ENCODE results near the gene OR5AU1. TPM values are rescaled to one million over a fixed set of nuclear protein-coding genes. Genes with fewer than 3 reads are reported as not detected.

Gene OR5AU1
- polyA plus RNA-seq: not detected

GRCh38 chr14:21155963-21156362 lies at the start of gene OR5AU1:
TSS of gene OR5AU1 (minus strand) at chr14:21156063. CDS start at chr14:21155872, 191 bp downstream.
- no peak within 1 kb of the TSS for H3K27ac ChIP-seq (ENCODE audit: low read depth, low read length)

- no peak overlapping the region for H3K27ac ChIP-seq (ENCODE audit: low read depth, low read length)
- 82 to 88% (median 86%) methylated on average over 4 of the region's 4 CpGs for WGBS, 3 donors
These were observed 49.3 kb upstream of the OR5AU1 start for GRCh38 chr14:21205026-21205677.

- H3K27ac ChIP-seq (ENCODE audit: low read depth, low read length): no peak overlapping the region
- WGBS, 3 donors: 92 to 94% (median 92%) methylated on average over 8 of the region's 8 CpGs
These were observed 48.5 kb upstream of the OR5AU1 start for GRCh38 chr14:21204167-21205025.

GRCh38 chr14:21203470-21204166 lies 47.8 kb upstream of the OR5AU1 start:
- H3K27ac ChIP-seq (ENCODE audit: low read depth, low read length): no peak overlapping the region
- WGBS, 3 donors: 70 to 82% (median 74%) methylated on average over 8 of the region's 8 CpGs

- no peak overlapping the region for H3K27ac ChIP-seq (ENCODE audit: low read depth, low read length)
- 80 to 93% (median 82%) methylated on average over 4 of the region's 4 CpGs for WGBS, 3 donors
These were observed 46.8 kb upstream of the OR5AU1 start for GRCh38 chr14:21202463-21203358.

- H3K27ac ChIP-seq (ENCODE audit: low read depth, low read length): no peak overlapping the region
- WGBS, 3 donors: 77 to 81% (median 80%) methylated on average over 12 of the region's 12 CpGs
These were observed 46.0 kb upstream of the OR5AU1 start for GRCh38 chr14:21201732-21202462.

- H3K27ac ChIP-seq (ENCODE audit: low read depth, low read length): no peak overlapping the region
- WGBS, 3 donors: 64 to 90% (median 87%) methylated on average over 5 of the region's 5 CpGs
These were observed 45.0 kb upstream of the OR5AU1 start for GRCh38 chr14:21200752-21201461.

GRCh38 chr14:21199611-21200560 lies 44.0 kb upstream of the OR5AU1 start:
- WGBS, 3 donors: 79 to 85% (median 81%) methylated on average over 3 of the region's 3 CpGs
- no peak overlapping the region for H3K27ac ChIP-seq (ENCODE audit: low read depth, low read length)

GRCh38 chr14:21197418-21198205 lies 41.7 kb upstream of the OR5AU1 start:
- 86 to 95% (median 92%) methylated on average over 2 of the region's 2 CpGs for WGBS, 3 donors

GRCh38 chr14:21194597-21194996 lies 38.7 kb upstream of the OR5AU1 start:
- no peak overlapping the region for H3K27ac ChIP-seq (ENCODE audit: low read depth, low read length)

More at GRCh38 chr14:21197418-21198205, 41.7 kb upstream of the OR5AU1 start:
- no peak overlapping the region for H3K27ac ChIP-seq (ENCODE audit: low read depth, low read length)

GRCh38 chr14:21192875-21193535 lies 37.1 kb upstream of the OR5AU1 start:
- 82 to 88% (median 85%) methylated on average over 7 of the region's 7 CpGs for WGBS, 3 donors
- H3K27ac ChIP-seq (ENCODE audit: low read depth, low read length): no peak overlapping the region

GRCh38 chr14:21192447-21192822 lies 36.6 kb upstream of the OR5AU1 start:
- 22 to 36% (median 36%) methylated on average over 1 of the region's 1 CpG for WGBS, 3 donors
- no peak overlapping the region for H3K27ac ChIP-seq (ENCODE audit: low read depth, low read length)

- 6 to 16% (median 9%) methylated on average over 19 of the region's 19 CpGs for WGBS, 3 donors
These were observed 36.1 kb upstream of the OR5AU1 start for GRCh38 chr14:21191809-21192446.

GRCh38 chr14:21191261-21191808 lies 35.5 kb upstream of the OR5AU1 start:
- WGBS, 3 donors: 76 to 89% (median 87%) methylated on average over 7 of the region's 7 CpGs
- no peak overlapping the region for H3K27ac ChIP-seq (ENCODE audit: low read depth, low read length)

More at GRCh38 chr14:21191809-21192446, 36.1 kb upstream of the OR5AU1 start:
- no peak overlapping the region for H3K27ac ChIP-seq (ENCODE audit: low read depth, low read length)
